HG02981 (cell line): ENCODE results near the gene TGM3.

ENCODE experiments used
- ATAC-seq: cut with Tn5 transposase; IDR thresholded peaks from one replicate; pipeline ENCODE4 v1.9.1; 2021; ENCODE audit warnings: mild to moderate bottlenecking, moderate library complexity; ENCODE audit not compliant: unreplicated experiment

Gene TGM3

GRCh38 chr20:2374346-2375125 lies 78.7 kb downstream of the TGM3 start:
- no peak for ATAC-seq

GRCh38 chr20:2378893-2379292 lies 83.1 kb downstream of the TGM3 start:
- no peak for ATAC-seq

- no peak for ATAC-seq
These were observed 83.9 kb downstream of the TGM3 start for GRCh38 chr20:2379511-2380229.

- ATAC-seq: no peak
These were observed 84.8 kb downstream of the TGM3 start, which contains the start of gene TGM6 for GRCh38 chr20:2380601-2381000. TGM6 (plus strand) TSS chr20:2380901; CDS start chr20:2380969, 68 bp downstream.

GRCh38 chr20:2381303-2381702 lies 85.5 kb downstream of the TGM3 start:
- no peak for ATAC-seq

GRCh38 chr20:2382833-2383232 lies 87.0 kb downstream of the TGM3 start:
- no peak for ATAC-seq

GRCh38 chr20:2385026-2385425 lies 89.2 kb downstream of the TGM3 start:
- ATAC-seq: no peak

- no peak for ATAC-seq
These were observed 89.7 kb downstream of the TGM3 start for GRCh38 chr20:2385496-2385895.

- no peak for ATAC-seq
These were observed 90.8 kb downstream of the TGM3 start for GRCh38 chr20:2386516-2387179.

DNA sequence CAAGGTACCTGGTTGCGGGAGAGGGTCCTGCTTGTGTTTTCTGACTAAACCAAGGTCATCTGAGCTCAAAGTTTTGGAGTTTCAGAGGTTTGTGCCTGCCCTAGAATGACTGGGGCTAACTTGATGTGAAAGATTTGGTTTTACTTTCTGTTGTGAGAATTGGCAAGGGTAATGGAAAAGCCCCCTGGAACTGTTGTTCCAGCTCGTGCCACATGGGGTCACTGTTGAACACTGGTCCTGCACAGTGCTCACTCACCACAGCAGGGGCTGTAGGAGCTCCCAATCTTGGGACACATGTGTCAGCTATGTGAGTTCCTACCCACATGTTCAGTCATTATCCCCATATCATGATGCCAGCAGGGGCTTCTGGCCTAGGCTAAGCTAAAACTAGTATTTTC lies 91.4 kb downstream of the TGM3 start:
- no peak for ATAC-seq

GRCh38 chr20:2387580-2387979 lies 91.8 kb downstream of the TGM3 start:
- ATAC-seq: no peak
